Colon (tissue), 2 donors: Measurements from ENCODE around the gene AGBL5.
"Not testable (repeated sequence)": the region's sequence is repeated elsewhere in the genome, so short reads cannot be mapped to it uniquely, and the experiment has no call there.

Source experiments
- FAIRE-seq: peaks from 2 replicates; lab custom pipeline; 2012; peaks lifted over from hg19 to GRCh38; lab: Jason Lieb, UNC
- donor health status: control.
- donor health status: control.

The AGBL5 gene

DNA sequence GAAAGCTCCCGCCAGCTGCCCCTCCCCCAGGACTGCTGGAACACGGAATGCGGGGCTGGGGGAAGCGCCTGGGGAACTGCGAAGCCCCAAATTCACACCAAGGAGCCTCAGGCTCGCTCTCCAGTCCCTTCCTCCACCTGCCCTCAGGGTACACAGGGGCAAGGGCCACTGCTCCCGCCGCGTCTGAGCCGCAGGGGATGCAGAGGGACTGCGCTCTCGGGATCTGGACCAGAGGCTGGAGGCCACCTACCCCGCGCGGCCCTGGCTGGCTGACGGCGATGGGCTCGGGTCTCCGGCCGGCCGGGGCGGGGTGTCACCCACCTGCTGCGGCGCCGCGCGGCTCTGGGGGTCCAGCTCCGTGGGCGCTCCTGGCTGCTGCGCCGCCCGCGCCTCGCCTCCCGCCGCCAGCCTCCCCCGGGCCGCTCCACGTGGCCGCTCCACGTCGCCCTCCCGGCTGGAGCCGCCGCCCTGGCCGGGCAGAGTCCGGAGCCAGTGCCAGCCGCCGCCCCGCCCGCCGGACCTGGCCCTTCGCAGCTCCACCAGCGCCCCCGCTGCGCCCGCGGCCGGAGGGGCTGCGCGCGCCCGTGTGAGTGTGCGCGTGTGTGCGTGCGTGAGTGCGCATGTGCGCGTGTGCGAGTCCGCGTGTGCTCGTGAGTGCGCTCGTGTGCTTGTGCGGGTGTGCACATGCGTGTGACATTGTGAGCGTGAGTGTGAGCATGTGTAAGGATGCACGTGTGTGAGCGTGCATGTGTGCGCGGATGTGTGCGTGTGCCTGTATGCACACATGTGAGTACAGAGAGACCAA lies 67.3 kb downstream of the AGBL5 start, which contains the start of gene CGREF1:
TSS of gene CGREF1 (minus strand) at position 604 of the 805 bp plus-strand sequence. CDS start 14,762 bp downstream, outside the sequence.
- no peak for FAIRE-seq

DNA sequence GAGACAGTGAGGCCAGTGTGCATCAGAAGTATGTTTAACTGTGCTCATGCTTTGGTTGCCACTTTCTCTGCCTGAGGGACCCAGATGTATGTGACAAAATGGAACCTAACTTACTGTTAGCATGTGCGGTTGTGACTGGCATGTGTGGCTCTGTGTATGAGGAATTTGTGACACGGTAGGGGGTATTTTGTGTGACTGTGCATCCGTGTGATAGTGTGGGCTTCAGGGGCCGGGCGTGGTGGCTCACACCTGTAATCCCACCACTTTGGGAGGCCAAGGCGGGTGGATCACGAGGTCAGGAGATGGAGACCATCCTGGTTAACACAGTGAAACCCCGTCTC lies 67.8 kb downstream of the AGBL5 start:
- not testable (repeated sequence) for FAIRE-seq
